Ovary (tissue), 9 donors: ENCODE measurements around the gene PPP4R1. TPM values are rescaled to one million over a fixed set of nuclear protein-coding genes. Genes with fewer than 3 reads are reported as not detected.

Experiments used
- DNase-seq, 5 donors: peaks; one replicate each; pipeline ENCODE4 v3.0.0-alpha.2; 2019 to 2020
- H3K27ac ChIP-seq, 2 donors: fragments of 200-600 bp; one replicate each; pipeline versions ENCODE4 v1.5.1 to v1.8.0; 2019 to 2022
- H3K27me3 ChIP-seq: fragments of 200-600 bp; one replicate; pipeline ENCODE4 v1.8.0; 2022
- H3K36me3 ChIP-seq: fragments of 200-600 bp; sonication (generic); one replicate; pipeline ENCODE4 v1.5.1; 2019
- H3K4me1 ChIP-seq: one replicate; pipeline ENCODE4 v1.8.1; 2013; ENCODE audit warnings: mild to moderate bottlenecking, moderate library complexity; ENCODE audit not compliant: insufficient read depth
- H3K4me3 ChIP-seq: fragments of 200-600 bp; sonication (generic); one replicate; pipeline ENCODE4 v1.5.1; 2017
- H3K9me3 ChIP-seq, 2 donors: fragments of 200-600 bp in 1 of 2; sonication (generic) in 1 of 2; one replicate each; pipeline versions ENCODE4 v1.5.1 to v1.8.1; 2013 to 2019; ENCODE audit warnings: mild to moderate bottlenecking in 1 of 2, moderate library complexity in 1 of 2
- CTCF ChIP-seq, 3 donors: fragments of 450-650 bp in 2 of 3; fragments of 200-600 bp in 1 of 3; IDR thresholded peaks; one replicate each; pipeline versions ENCODE4 v1.5.1 to v1.8.0; 2016 to 2022; ENCODE audit warnings: antibody characterized with exemption in 3 of 3, mild to moderate bottlenecking in 1 of 3
- EP300 ChIP-seq: sonication (generic); formaldehyde crosslinking; IDR thresholded peaks from one replicate; pipeline ENCODE4 v1.6.1; 2017; ENCODE audit warnings: antibody characterized with exemption
- POLR2A ChIP-seq: fragments of 450-650 bp; IDR thresholded peaks from one replicate; pipeline ENCODE4 v1.6.1; 2017; ENCODE audit warnings: antibody characterized with exemption, mild to moderate bottlenecking, moderate library complexity
- WGBS, 3 donors: extraction: QIAGEN DNeasy Blood & Tissue Kit in 1 of 3; methylation state at CpG; one replicate each; pipeline versions ENCODE4 v1.1.5 to v1.1.7; 2013 to 2017; 5-methylcytosine and 5-hydroxymethylcytosine counted together
- intact Hi-C, 4 donors: fragments of 100-400 bp; cut with DNase I; formaldehyde crosslinking; loops; one replicate each; pipeline versions ENCODE4 v1.11.0 to v1.15.1; 2022 to 2023
- polyA plus RNA-seq, 2 donors: library from polyadenylated mRNA; stranded (reverse); fragments of 200-250 nt in 1 of 2; fragments of 350-450 nt in 1 of 2; fragmentation: Illumina TruSeq in 1 of 2; extraction: RNeasy Lipid Tissue Mini Kit (QIAGEN cat#74804) in 1 of 2; gene quantifications; one replicate each; pipeline ENCODE4 v1.2.3, GENCODE V29; 2013 to 2014
- total RNA-seq, 7 donors: library from RNA; depleted of rRNA in 2 of 7; stranded (reverse); fragments of >200 nt in 2 of 7; fragmentation: NEBNext Ultra II Directional in 3 of 7; extraction: Animal tissue kit (Norgen Biotek cat#: 25700) in 3 of 7; gene quantifications; one replicate each; pipeline versions ENCODE4 v1.1.0 to v1.2.4, GENCODE V29; 2016 to 2023
- donor health status: DM: no; HTN: no; CAD: no; lungs with moderate emphysema.
- donor health status: DM: no; HTN: no; CAD: no.
- donor health status: Bipolar disorder and iron deficiency.
- donor health status: DM: yes; HTN: yes; CAD: no.
- donor health status: DM: no; HTN: no; CAD: no.
- donor health status: DM: yes; HTN: yes; CAD: no.

Gene PPP4R1
- total and polyA plus RNA-seq, 9 donors: 31.4 to 128 (median 107) TPM

DNA sequence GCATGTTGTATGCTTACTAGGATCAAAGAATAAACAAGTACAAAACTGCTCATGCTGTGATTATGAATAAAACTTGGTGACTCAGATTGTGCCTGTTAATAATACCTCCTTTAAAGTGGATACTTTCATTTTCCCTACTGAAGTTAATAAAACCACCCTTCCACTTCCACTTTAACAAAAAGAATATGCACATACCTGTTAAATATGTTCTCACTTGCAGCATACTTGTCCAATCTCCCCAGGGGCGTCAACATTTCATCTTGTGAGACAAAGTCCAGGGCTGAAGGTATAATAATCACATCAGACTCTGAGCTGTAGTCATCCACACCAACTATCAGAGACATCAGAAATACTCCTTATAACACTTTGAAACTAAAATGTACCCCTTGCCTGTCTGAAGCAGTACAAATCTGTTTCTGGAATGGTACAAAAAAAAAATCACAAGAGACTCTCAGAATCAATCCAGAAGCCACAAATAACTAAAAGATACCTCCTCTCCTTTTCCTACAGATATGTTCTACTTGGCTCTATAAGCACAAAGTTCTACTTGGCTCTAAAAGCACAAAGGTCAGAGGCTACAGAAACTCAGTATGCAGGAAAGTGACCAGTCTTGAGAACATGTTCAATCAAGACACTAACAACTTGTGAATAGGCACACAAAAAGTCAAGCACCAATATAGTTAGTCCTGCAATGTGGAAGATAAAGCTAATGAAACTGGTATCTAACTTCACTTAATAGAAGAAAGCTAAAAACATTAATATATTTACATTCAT, 19.3 kb downstream of the PPP4R1 start:
- Histone ChIP-seq H3K27ac (no peak overlapping the region), H3K9me3 (peaks cover 0 to 3% of the 10 kb centered on the region in 2 donors), H3K36me3 (no peaks in the 10 kb centered on the region), H3K27me3 (no peaks in the 10 kb centered on the region), H3K4me1 (peaks cover 2% of the 10 kb centered on the region), H3K4me3 (no peak overlapping the region)
- no peak for DNase-seq
- 52 to 63% (median 56%) methylated on average over 1 of the region's 1 CpG for WGBS, 3 donors
- TF ChIP-seq EP300 (no peak), POLR2A (no peak), CTCF (IDR thresholded peaks at IDR 0.05) (no peak)
- intact Hi-C loops: no loop called here

DNA sequence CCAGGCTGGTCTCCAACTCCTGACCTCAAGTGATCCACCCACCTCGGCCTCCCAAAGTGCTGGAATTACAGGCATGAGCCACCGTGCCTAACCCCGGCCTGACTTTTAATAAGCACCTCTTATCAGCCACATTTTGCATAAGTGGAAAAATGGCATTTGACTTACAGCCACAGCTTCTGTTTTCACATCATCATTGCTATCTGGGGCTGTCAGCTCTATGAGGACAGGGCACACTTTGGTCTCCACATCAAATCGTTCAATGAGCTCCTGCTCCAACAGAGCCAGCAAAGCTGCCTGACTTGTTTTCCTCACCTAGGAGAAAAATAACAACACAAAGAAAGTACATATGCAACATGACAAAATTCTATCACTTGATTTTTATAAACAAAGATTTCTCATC, 26.4 kb downstream of the PPP4R1 start:
- H3K36me3 ChIP-seq: no peaks in the 10 kb centered on the region
- no peak overlapping the region for H3K4me3 ChIP-seq
- H3K9me3 ChIP-seq: no peaks in the 10 kb centered on the region
- no peak for DNase-seq
- TF ChIP-seq EP300 (no peak), CTCF (IDR thresholded peaks at IDR 0.05) (no peak), POLR2A (no peak)
- 90 to 96% (median 95%) methylated on average over 4 of the region's 4 CpGs for WGBS, 3 donors
- no peak overlapping the region for H3K27ac ChIP-seq
- H3K27me3 ChIP-seq: no peaks in the 10 kb centered on the region
- intact Hi-C loops: loop anchor here in 1 of 4 donors (10.0 kb wide), 1 partner anchor 187 kb away; no protein-coding TSS in a partner anchor
- H3K4me1 ChIP-seq: no peaks in the 10 kb centered on the region

DNA sequence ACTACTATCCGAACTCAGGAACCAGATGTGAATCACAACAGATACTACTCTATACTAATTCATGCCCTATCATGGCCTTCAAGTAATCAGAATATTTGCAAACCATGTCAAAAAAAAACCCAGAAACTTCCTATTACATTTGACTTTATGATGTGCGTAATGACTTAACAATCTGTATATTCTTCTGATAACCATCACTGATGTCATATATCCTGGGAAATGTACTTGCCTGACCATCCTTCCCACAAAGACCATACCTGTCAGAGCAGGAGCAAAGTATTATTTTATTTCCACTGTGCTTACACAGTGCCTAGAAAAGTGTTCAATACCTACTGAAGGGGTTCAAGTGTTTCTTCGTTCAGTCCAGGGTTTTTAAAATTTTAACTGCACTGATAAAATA, 27.5 kb downstream of the PPP4R1 start:
- H3K4me3 ChIP-seq: no peak overlapping the region
- TF ChIP-seq POLR2A (no peak), EP300 (no peak), CTCF (IDR thresholded peaks at IDR 0.05) (no peak)
- no peaks in the 10 kb centered on the region for H3K4me1 ChIP-seq
- H3K27me3 ChIP-seq: no peaks in the 10 kb centered on the region
- no peaks in the 10 kb centered on the region for H3K36me3 ChIP-seq
- 94% methylated on average over 3 of the region's 3 CpGs for WGBS, 3 donors
- H3K9me3 ChIP-seq: no peaks in the 10 kb centered on the region
- no peak for DNase-seq
- intact Hi-C loops: loop anchor here in 1 of 4 donors (10.0 kb wide), 1 partner anchor 188 kb away; no protein-coding TSS in a partner anchor
- no peak overlapping the region for H3K27ac ChIP-seq

- no peak for DNase-seq
- Histone ChIP-seq H3K4me1 (no peaks in the 10 kb centered on the region), H3K36me3 (no peaks in the 10 kb centered on the region), H3K27ac (no peak overlapping the region), H3K27me3 (no peaks in the 10 kb centered on the region), H3K4me3 (no peak overlapping the region), H3K9me3 (no peaks in the 10 kb centered on the region)
- intact Hi-C loops: loop anchor here in 1 of 4 donors (10.0 kb wide), 1 partner anchor 193 kb away; no protein-coding TSS in a partner anchor
- TF ChIP-seq CTCF (IDR thresholded peaks at IDR 0.05): no peak
- no peak for TF ChIP-seq EP300
- no peak for TF ChIP-seq POLR2A
- 95 to 97% (median 97%) methylated on average over 7 of the region's 7 CpGs for WGBS, 3 donors
Observed at GRCh38 chr18:9581667-9582066, 32.7 kb downstream of the PPP4R1 start.
